HG02763 (cell line): ENCODE data around the gene FES.
"Not testable (repeated sequence)": the region's sequence is repeated elsewhere in the genome, so short reads cannot be mapped to it uniquely, and the experiment has no call there.

Source experiments
- ATAC-seq: cut with Tn5 transposase; IDR thresholded peaks from one replicate; pipeline ENCODE4 v1.9.1; 2021; ENCODE audit warnings: mild to moderate bottlenecking, moderate library complexity; ENCODE audit not compliant: unreplicated experiment

Gene FES

GRCh38 chr15:90907838-90908507 is 23.7 kb downstream of the FES start:
- no peak for ATAC-seq

GRCh38 chr15:90909449-90909848 is 25.1 kb downstream of the FES start:
- not testable (repeated sequence) for ATAC-seq

- no peak for ATAC-seq
Measured at GRCh38 chr15:90909976-90910375, 25.7 kb downstream of the FES start.

GRCh38 chr15:90910441-90911301 is 26.4 kb downstream of the FES start:
- ATAC-seq: no peak

- no peak for ATAC-seq
Measured at GRCh38 chr15:90911302-90911623, 27.0 kb downstream of the FES start.

- ATAC-seq: no peak
Measured at GRCh38 chr15:90911906-90912769, 27.8 kb downstream of the FES start.

GRCh38 chr15:90912770-90913075 is 28.4 kb downstream of the FES start:
- no peak for ATAC-seq

GRCh38 chr15:90913398-90913944 is 29.2 kb downstream of the FES start:
- ATAC-seq: no peak

- ATAC-seq: no peak
Measured at GRCh38 chr15:90914305-90915080, 30.2 kb downstream of the FES start.

- no peak for ATAC-seq
Measured at GRCh38 chr15:90915216-90915807, 31.0 kb downstream of the FES start.

GRCh38 chr15:90915808-90916440 is 31.6 kb downstream of the FES start:
- no peak for ATAC-seq

- no peak for ATAC-seq
Measured at GRCh38 chr15:90916461-90916860, 32.2 kb downstream of the FES start.

GRCh38 chr15:90917569-90917968 is 33.3 kb downstream of the FES start:
- no peak for ATAC-seq

GRCh38 chr15:90918034-90918788 is 33.9 kb downstream of the FES start:
- ATAC-seq: no peak

GRCh38 chr15:90918835-90919234 is 34.5 kb downstream of the FES start:
- no peak for ATAC-seq

GRCh38 chr15:90921887-90922286 is 37.6 kb downstream of the FES start:
- no peak for ATAC-seq

GRCh38 chr15:90922712-90923322 is 38.5 kb downstream of the FES start:
- peak; percentile 65 for ATAC-seq

GRCh38 chr15:90924375-90924774 is 40.1 kb downstream of the FES start:
- no peak for ATAC-seq

- not testable (repeated sequence) for ATAC-seq
Measured at GRCh38 chr15:90926766-90927165, 42.5 kb downstream of the FES start.
